Measurements from ENCODE around the gene IL16. TPM values are rescaled to one million over a fixed set of nuclear protein-coding genes. Genes with fewer than 3 reads are reported as not detected.

IL16 gene
- total and polyA plus RNA-seq, 9 of the 15 experiments (the other 6 are each of a cell fraction or from before 2014, with no cell fraction given) = 1.4 to 18.8 (median 10.6) TPM

DNA sequence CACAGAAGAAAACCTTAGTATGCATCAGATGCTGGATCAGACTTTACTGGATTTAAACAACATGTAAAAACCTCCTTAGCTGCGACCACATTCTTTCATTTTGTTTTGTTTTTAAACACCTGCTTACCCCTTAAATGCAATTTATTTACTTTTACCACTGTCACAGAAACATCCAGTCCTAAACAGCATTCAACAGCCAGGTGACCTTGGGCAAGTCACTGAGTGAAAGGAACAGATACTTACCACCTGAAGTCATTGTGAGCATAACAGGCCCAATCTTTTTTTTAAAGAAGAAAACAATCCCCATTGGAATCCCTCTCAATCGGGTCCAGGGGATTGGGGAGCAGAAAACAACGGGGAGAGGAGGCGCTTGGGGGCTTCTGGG, 126.9 kb downstream of the IL16 start:
- Histone ChIP-seq H2AFZ (ENCODE audit: low read depth, low read length) (peak overlapping the region; percentile 93), H3K36me3 (ENCODE audit: control insufficient read depth, insufficient read depth, low read length) (peaks cover 8% of the 10 kb centered on the region; the same call in 1 of the 3 replicates), H3K27ac (ENCODE audit: extremely low read depth, low read depth, low read length) (peak overlapping the region; percentile 54; the same call in 2 of the 3 replicates), H3K9ac (ENCODE audit: insufficient read depth in 1 of 2, low read depth in 2 of 2, low read length in 2 of 2) (peak overlapping the region; percentile 56 to 94), H3K4me1 (replicated peaks in 1 of 2; ENCODE audit: control insufficient read depth in 2 of 2, insufficient read depth in 2 of 2, low read length in 2 of 2) (peaks cover 11 to 12% of the 10 kb centered on the region in 2 experiments; a peak in 4 of 5 replicates), H3K4me2 (ENCODE audit: insufficient read depth, low read length) (peak overlapping the region; percentile 87), H3K27me3 (ENCODE audit: control insufficient read depth in 2 of 2, insufficient read depth in 2 of 2, low read length in 2 of 2) (no peaks in the 10 kb centered on the region), H3K79me2 (ENCODE audit: control insufficient read depth, insufficient read depth, low read length) (no peaks in the 10 kb centered on the region), H3K9me1 (ENCODE audit: control insufficient read depth, insufficient read depth, low read length) (no peaks in the 10 kb centered on the region), H4K20me1 (replicated peaks; ENCODE audit: control insufficient read depth, insufficient read depth, low read length) (no peaks in the 10 kb centered on the region), H3K4me3 (peak overlapping the region; percentile 69), H3K9me3 (replicated peaks; ENCODE audit: control insufficient read depth, insufficient read depth, low read depth, low read length) (no peaks in the 10 kb centered on the region)
- no TSS peak for BruUV-seq (replicated peaks)
- peak in 1 of 4 experiments; percentile 15 for DNase-seq (ENCODE audit: extremely low read depth in 1 of 4, low spot score in 3 of 4)
- ChIA-PET CTCF (ENCODE audit: low intra/inter-chr PET ratio) (no interaction called here), POLR2A (interaction anchor here (0.6 to 1.6 kb wide), 5 partner anchors 11 to 1148 kb away, joined by 3 to 6 read pairs (median 5); no protein-coding TSS in a partner anchor)
- ATAC-seq = peak; percentile 8
- TF ChIP-seq SIX5 (IDR thresholded peaks at IDR 0.05; ENCODE audit: borderline replicate concordance in 1 of 2, insufficient read depth in 1 of 2, low read depth in 1 of 2, low read length in 2 of 2) = no peak
- TF ChIP-seq ZFX (CRISPR knock-in tag; IDR thresholded peaks at IDR 0.05) = 0 out of 2 replicates have a peak, but pooled peaks have one; percentile 21
- TF ChIP-seq NCOA4 (IDR thresholded peaks at IDR 0.05; ENCODE audit: partially characterized antibody) = no peak
- TF ChIP-seq FOXM1 (IDR thresholded peaks at IDR 0.05; ENCODE audit: low read depth) = no peak
- no peak for TF ChIP-seq FOXM1 (CRISPR knock-in tag; IDR thresholded peaks at IDR 0.05; ENCODE audit: low read depth)
- peak; percentile 29; the same call in 1 of the 2 replicates for TF ChIP-seq ESRRA (IDR thresholded peaks at IDR 0.05; ENCODE audit: borderline replicate concordance, low read depth)
- TF ChIP-seq NR1H2 (CRISPR knock-in tag; IDR thresholded peaks at IDR 0.05) = no peak
- no peak for TF ChIP-seq NCOA1 (IDR thresholded peaks at IDR 0.05; ENCODE audit: low read depth)
- no peak for TF ChIP-seq PRMT5 (CRISPR knock-in tag; IDR thresholded peaks at IDR 0.05)
- no peak for TF ChIP-seq ADNP (tag; IDR thresholded peaks at IDR 0.05)
- TF ChIP-seq POU5F1 (IDR thresholded peaks at IDR 0.05; ENCODE audit: borderline replicate concordance, low read depth, low read length, partially characterized antibody) = no peak
- no peak for TF ChIP-seq PYGO2 (tag; IDR thresholded peaks at IDR 0.05)
- TF ChIP-seq L3MBTL2 (IDR thresholded peaks at IDR 0.05) = no peak
- no peak for TF ChIP-seq HCFC1 (IDR thresholded peaks at IDR 0.05; ENCODE audit: low read depth, low read length)
- TF ChIP-seq, protein P1, sequence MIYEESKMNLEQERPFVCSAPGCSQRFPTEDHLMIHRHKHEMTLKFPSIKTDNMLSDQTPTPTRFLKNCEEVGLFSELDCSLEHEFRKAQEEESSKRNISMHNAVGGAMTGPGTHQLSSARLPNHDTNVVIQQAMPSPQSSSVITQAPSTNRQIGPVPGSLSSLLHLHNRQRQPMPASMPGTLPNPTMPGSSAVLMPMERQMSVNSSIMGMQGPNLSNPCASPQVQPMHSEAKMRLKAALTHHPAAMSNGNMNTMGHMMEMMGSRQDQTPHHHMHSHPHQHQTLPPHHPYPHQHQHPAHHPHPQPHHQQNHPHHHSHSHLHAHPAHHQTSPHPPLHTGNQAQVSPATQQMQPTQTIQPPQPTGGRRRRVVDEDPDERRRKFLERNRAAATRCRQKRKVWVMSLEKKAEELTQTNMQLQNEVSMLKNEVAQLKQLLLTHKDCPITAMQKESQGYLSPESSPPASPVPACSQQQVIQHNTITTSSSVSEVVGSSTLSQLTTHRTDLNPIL (CRISPR knock-in tag; IDR thresholded peaks at IDR 0.05) = no peak
- no peak for TF ChIP-seq STAT5B (CRISPR knock-in tag; IDR thresholded peaks at IDR 0.05)
- TF ChIP-seq COPS2 (conservative IDR thresholded peaks at IDR 0.05) = no peak
- in situ Hi-C loops (cut with MboI) = no loop called here
- FAIRE-seq = peak; percentile 51
- 2% methylated on average over 2 of the region's 4 CpGs for WGBS (ENCODE audit: insufficient coverage, low coverage, missing lambda C conversion rate)
- intact Hi-C loops (cut with micrococcal nuclease) = loop anchor here (10.0 kb wide), 1 partner anchor 339 kb away; the partner anchor contains the start of gene MESD
